Measurements from ENCODE around the gene TTBK2. TPM values are rescaled to one million over a fixed set of nuclear protein-coding genes. Genes with fewer than 3 reads are reported as not detected.

TTBK2 gene
- total and polyA plus RNA-seq, 4 donors, result 1.0 to 6.4 (median 4.3) TPM

DNA sequence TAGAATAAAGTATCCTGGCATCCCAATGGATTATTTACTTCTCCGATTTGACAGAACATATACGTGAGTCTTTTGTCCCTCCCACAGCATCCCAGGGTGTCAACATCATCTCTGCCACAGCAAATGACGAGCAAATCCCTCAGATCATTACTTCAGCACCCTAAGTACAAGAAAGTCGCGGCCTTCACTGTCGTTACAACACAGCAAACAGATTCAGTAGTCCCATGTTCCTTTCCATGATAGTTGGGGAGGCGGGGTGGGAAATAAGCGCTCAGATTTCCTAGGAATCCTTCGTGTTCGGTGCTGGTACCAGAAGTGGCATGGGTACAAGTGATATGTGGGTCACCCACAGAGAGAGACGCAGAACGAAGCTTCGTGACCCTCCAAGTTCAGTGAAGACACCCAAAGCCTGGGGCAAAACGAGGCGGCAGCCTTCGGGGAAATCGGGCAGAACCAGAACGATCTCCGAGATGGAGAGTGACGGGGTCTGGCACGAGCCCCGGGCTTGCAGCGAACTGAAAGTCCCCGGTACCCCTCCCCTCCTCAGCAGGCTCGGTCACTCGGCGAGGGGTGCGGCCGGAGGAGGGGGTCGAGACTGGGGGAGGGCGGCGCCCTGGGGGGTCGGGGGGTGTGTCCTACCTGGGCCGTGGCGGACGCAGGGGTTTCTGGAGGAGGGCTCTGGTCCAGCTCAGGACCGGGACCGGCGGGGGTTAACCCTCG, 619 bp downstream of the TTBK2 start:
- DNase-seq (ENCODE audit: low spot score), result peak; percentile 62
- WGBS, result 1% methylated on average over 40 of the region's 40 CpGs
- Histone ChIP-seq H3K9ac (ENCODE audit: low read depth in 1 of 2, low read length in 2 of 2) (peak overlapping the region; percentile 64 to 77), H3K27ac (ENCODE audit: low read depth in 1 of 2, low read length in 2 of 2) (peak overlapping the region; percentile 60 to 72), H3K4me1 (ENCODE audit: control insufficient read depth in 4 of 4, insufficient read depth in 4 of 4, low read length in 3 of 4) (peaks cover 0 to 19% (median 10%) of the 10 kb centered on the region in 4 donors), H3K4me3 (ENCODE audit: low read depth in 1 of 3, low read length in 3 of 3) (peak overlapping the region; percentile 74 to 98 (median 83)), H3K27me3 (ENCODE audit: control insufficient read depth in 4 of 4, insufficient read depth in 4 of 4, low read length in 3 of 4) (no peaks in the 10 kb centered on the region), H3K9me3 (ENCODE audit: control insufficient read depth in 4 of 4, low read length in 3 of 4) (no peaks in the 10 kb centered on the region), H3K36me3 (ENCODE audit: control insufficient read depth in 4 of 4, insufficient read depth in 3 of 4, low read depth in 1 of 4, low read length in 3 of 4) (no peaks in the 10 kb centered on the region)
- peak in 1 of 2 donors; percentile 5 for TF ChIP-seq RAD21 (IDR thresholded peaks at IDR 0.05)
- no peak for TF ChIP-seq HNF4A (conservative IDR thresholded peaks at IDR 0.05)
- TF ChIP-seq, protein P1, sequence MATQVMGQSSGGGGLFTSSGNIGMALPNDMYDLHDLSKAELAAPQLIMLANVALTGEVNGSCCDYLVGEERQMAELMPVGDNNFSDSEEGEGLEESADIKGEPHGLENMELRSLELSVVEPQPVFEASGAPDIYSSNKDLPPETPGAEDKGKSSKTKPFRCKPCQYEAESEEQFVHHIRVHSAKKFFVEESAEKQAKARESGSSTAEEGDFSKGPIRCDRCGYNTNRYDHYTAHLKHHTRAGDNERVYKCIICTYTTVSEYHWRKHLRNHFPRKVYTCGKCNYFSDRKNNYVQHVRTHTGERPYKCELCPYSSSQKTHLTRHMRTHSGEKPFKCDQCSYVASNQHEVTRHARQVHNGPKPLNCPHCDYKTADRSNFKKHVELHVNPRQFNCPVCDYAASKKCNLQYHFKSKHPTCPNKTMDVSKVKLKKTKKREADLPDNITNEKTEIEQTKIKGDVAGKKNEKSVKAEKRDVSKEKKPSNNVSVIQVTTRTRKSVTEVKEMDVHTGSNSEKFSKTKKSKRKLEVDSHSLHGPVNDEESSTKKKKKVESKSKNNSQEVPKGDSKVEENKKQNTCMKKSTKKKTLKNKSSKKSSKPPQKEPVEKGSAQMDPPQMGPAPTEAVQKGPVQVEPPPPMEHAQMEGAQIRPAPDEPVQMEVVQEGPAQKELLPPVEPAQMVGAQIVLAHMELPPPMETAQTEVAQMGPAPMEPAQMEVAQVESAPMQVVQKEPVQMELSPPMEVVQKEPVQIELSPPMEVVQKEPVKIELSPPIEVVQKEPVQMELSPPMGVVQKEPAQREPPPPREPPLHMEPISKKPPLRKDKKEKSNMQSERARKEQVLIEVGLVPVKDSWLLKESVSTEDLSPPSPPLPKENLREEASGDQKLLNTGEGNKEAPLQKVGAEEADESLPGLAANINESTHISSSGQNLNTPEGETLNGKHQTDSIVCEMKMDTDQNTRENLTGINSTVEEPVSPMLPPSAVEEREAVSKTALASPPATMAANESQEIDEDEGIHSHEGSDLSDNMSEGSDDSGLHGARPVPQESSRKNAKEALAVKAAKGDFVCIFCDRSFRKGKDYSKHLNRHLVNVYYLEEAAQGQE (IDR thresholded peaks at IDR 0.05), result peak; percentile 89

DNA sequence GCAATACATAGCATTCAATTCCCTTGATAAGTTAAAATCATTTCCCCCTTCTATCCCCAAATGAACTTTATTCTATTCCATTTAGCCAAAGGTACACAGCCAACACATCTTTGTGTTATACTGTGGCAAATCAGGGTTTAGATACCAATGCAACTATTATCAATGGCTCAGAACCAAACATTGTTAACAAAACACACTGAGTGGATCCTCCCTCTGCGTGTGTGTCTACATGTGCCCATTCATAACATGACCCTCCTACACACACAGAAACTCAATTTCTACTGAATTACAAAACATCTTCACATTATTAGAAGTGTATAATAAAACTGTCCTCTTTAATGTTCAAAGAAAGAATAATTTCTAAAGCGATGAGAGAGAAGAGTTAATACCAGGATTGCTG, 1.3 kb downstream of the TTBK2 start:
- Histone ChIP-seq H3K27me3 (ENCODE audit: control insufficient read depth in 4 of 4, insufficient read depth in 4 of 4, low read length in 3 of 4) (no peaks in the 10 kb centered on the region), H3K9ac (ENCODE audit: low read depth in 1 of 2, low read length in 2 of 2) (no peak overlapping the region), H3K9me3 (ENCODE audit: control insufficient read depth in 4 of 4, low read length in 3 of 4) (no peaks in the 10 kb centered on the region), H3K27ac (ENCODE audit: low read depth in 1 of 2, low read length in 2 of 2) (peak overlapping the region in 1 of 2 donors; percentile 72), H3K36me3 (ENCODE audit: control insufficient read depth in 4 of 4, insufficient read depth in 3 of 4, low read depth in 1 of 4, low read length in 3 of 4) (no peaks in the 10 kb centered on the region), H3K4me3 (ENCODE audit: low read depth in 1 of 3, low read length in 3 of 3) (peak overlapping the region in 1 of 3 donors; percentile 98), H3K4me1 (ENCODE audit: control insufficient read depth in 4 of 4, insufficient read depth in 4 of 4, low read length in 3 of 4) (peaks cover 1 to 19% (median 10%) of the 10 kb centered on the region in 4 donors)
- 47% methylated on average over 2 of the region's 2 CpGs for WGBS
- DNase-seq (ENCODE audit: low spot score), result no peak
- TF ChIP-seq EGR1 (IDR thresholded peaks at IDR 0.05; ENCODE audit: low read depth in 2 of 2), result no peak
- TF ChIP-seq YY1 (IDR thresholded peaks at IDR 0.05), result no peak
- TF ChIP-seq, protein P2, sequence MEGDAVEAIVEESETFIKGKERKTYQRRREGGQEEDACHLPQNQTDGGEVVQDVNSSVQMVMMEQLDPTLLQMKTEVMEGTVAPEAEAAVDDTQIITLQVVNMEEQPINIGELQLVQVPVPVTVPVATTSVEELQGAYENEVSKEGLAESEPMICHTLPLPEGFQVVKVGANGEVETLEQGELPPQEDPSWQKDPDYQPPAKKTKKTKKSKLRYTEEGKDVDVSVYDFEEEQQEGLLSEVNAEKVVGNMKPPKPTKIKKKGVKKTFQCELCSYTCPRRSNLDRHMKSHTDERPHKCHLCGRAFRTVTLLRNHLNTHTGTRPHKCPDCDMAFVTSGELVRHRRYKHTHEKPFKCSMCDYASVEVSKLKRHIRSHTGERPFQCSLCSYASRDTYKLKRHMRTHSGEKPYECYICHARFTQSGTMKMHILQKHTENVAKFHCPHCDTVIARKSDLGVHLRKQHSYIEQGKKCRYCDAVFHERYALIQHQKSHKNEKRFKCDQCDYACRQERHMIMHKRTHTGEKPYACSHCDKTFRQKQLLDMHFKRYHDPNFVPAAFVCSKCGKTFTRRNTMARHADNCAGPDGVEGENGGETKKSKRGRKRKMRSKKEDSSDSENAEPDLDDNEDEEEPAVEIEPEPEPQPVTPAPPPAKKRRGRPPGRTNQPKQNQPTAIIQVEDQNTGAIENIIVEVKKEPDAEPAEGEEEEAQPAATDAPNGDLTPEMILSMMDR (IDR thresholded peaks at IDR 0.05; ENCODE audit: low read depth, low read length, missing input control), result no peak
- TF ChIP-seq JUND (IDR thresholded peaks at IDR 0.05), result no peak
- no peak for TF ChIP-seq RAD21 (IDR thresholded peaks at IDR 0.05)
- no peak for TF ChIP-seq HNF4A (conservative IDR thresholded peaks at IDR 0.05)
- no peak for TF ChIP-seq FOXA1 (IDR thresholded peaks at IDR 0.05)
- TF ChIP-seq, protein P3, sequence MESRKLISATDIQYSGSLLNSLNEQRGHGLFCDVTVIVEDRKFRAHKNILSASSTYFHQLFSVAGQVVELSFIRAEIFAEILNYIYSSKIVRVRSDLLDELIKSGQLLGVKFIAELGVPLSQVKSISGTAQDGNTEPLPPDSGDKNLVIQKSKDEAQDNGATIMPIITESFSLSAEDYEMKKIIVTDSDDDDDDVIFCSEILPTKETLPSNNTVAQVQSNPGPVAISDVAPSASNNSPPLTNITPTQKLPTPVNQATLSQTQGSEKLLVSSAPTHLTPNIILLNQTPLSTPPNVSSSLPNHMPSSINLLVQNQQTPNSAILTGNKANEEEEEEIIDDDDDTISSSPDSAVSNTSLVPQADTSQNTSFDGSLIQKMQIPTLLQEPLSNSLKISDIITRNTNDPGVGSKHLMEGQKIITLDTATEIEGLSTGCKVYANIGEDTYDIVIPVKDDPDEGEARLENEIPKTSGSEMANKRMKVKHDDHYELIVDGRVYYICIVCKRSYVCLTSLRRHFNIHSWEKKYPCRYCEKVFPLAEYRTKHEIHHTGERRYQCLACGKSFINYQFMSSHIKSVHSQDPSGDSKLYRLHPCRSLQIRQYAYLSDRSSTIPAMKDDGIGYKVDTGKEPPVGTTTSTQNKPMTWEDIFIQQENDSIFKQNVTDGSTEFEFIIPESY (IDR thresholded peaks at IDR 0.05), result no peak
- TF ChIP-seq TAF1 (conservative IDR thresholded peaks at IDR 0.05), result no peak
- TF ChIP-seq HNF4G (IDR thresholded peaks at IDR 0.05), result no peak
- no peak for TF ChIP-seq SP1 (IDR thresholded peaks at IDR 0.05)
- TF ChIP-seq, protein P4, sequence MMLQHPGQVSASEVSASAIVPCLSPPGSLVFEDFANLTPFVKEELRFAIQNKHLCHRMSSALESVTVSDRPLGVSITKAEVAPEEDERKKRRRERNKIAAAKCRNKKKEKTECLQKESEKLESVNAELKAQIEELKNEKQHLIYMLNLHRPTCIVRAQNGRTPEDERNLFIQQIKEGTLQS (IDR thresholded peaks at IDR 0.05), result no peak
- TF ChIP-seq, protein P5, sequence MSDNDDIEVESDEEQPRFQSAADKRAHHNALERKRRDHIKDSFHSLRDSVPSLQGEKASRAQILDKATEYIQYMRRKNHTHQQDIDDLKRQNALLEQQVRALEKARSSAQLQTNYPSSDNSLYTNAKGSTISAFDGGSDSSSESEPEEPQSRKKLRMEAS (IDR thresholded peaks at IDR 0.05), result no peak
- no peak for TF ChIP-seq NR2F2 (IDR thresholded peaks at IDR 0.05)
- TF ChIP-seq FOXA2 (IDR thresholded peaks at IDR 0.05), result no peak
- TF ChIP-seq, protein P1 (IDR thresholded peaks at IDR 0.05), result no peak
- no peak for TF ChIP-seq GABPA (IDR thresholded peaks at IDR 0.05 in 1 of 2, conservative IDR thresholded peaks at IDR 0.05 in 1 of 2)
- no peak for TF ChIP-seq RXRA (IDR thresholded peaks at IDR 0.05)

All from liver (tissue), 9 donors.